GM21528 (cell line): ENCODE data around the gene CLPX.
A peak's percentile ranks its signal among the peaks of the same experiment; 100 is the strongest.
"Not testable (repeated sequence)": the region's sequence is repeated elsewhere in the genome, so short reads cannot be mapped to it uniquely, and the experiment has no call there.

Source experiments
- ATAC-seq: cut with Tn5 transposase; IDR thresholded peaks from one replicate; pipeline ENCODE4 v1.9.1; 2021; ENCODE audit warnings: mild to moderate bottlenecking, moderate library complexity; ENCODE audit not compliant: unreplicated experiment, low FRiP score

The CLPX gene

GRCh38 chr15:65184868-65185717 lies at the start of gene CLPX:
Gene CLPX (minus strand): TSS chr15:65185342. CDS start chr15:65185153, 189 bp downstream.
- peak; percentile 65 for ATAC-seq

- no peak for ATAC-seq
These were observed 48.6 kb upstream of the CLPX start for GRCh38 chr15:65233696-65234095.

- ATAC-seq = no peak
These were observed 47.4 kb upstream of the CLPX start for GRCh38 chr15:65232520-65232919.

- no peak for ATAC-seq
These were observed 46.2 kb upstream of the CLPX start for GRCh38 chr15:65231306-65231705.

GRCh38 chr15:65226901-65227300 lies 41.8 kb upstream of the CLPX start:
- not testable (repeated sequence) for ATAC-seq

- ATAC-seq = no peak
These were observed 41.1 kb upstream of the CLPX start for GRCh38 chr15:65226221-65226620.

GRCh38 chr15:65223996-65224395 lies 38.9 kb upstream of the CLPX start:
- ATAC-seq = no peak

- ATAC-seq = no peak
These were observed 37.7 kb upstream of the CLPX start for GRCh38 chr15:65222891-65223290.

- no peak for ATAC-seq
These were observed 36.6 kb upstream of the CLPX start for GRCh38 chr15:65221697-65222096.

- no peak for ATAC-seq
These were observed 34.0 kb upstream of the CLPX start for GRCh38 chr15:65219137-65219536.

GRCh38 chr15:65217526-65218482 lies 32.7 kb upstream of the CLPX start:
- ATAC-seq = no peak

- ATAC-seq = no peak
These were observed 30.4 kb upstream of the CLPX start for GRCh38 chr15:65215496-65215895.

GRCh38 chr15:65214010-65214409 lies 28.9 kb upstream of the CLPX start:
- no peak for ATAC-seq

- no peak for ATAC-seq
These were observed 28.1 kb upstream of the CLPX start for GRCh38 chr15:65213241-65213640.

- ATAC-seq = no peak
These were observed 27.0 kb upstream of the CLPX start for GRCh38 chr15:65212097-65212496.

- ATAC-seq = no peak
These were observed 26.4 kb upstream of the CLPX start for GRCh38 chr15:65211482-65211982.

GRCh38 chr15:65210770-65211481 lies 25.8 kb upstream of the CLPX start, which contains the start of gene CILP:
Gene CILP (minus strand): TSS chr15:65211473. CDS start chr15:65209755, 1,718 bp downstream.
- no peak for ATAC-seq

GRCh38 chr15:65209701-65210643 lies 24.8 kb upstream of the CLPX start:
- ATAC-seq = no peak

- no peak for ATAC-seq
These were observed 23.5 kb upstream of the CLPX start for GRCh38 chr15:65208647-65209046.
